H9 (cell line): ENCODE results near the gene SP6. TPM values are rescaled to one million over a fixed set of nuclear protein-coding genes. Genes with fewer than 3 reads are reported as not detected.

ENCODE experiments used
- DNase-seq: peaks from one replicate; pipeline ENCODE4 v3.0.0-alpha.2; 2017
- H2AFZ ChIP-seq: one replicate; pipeline ENCODE4 v1.6.1; 2013; ENCODE audit warnings: mild to moderate bottlenecking, low read length, control low read depth, moderate library complexity
- H2AK5ac ChIP-seq: 2 replicates; pipeline ENCODE4 v1.6.1; 2013; ENCODE audit warnings: low read length, control low read depth, mixed read lengths; ENCODE audit not compliant: insufficient read length
- H2BK120ac ChIP-seq: one replicate; pipeline ENCODE4 v1.6.1; 2013; ENCODE audit warnings: low read depth, mild to moderate bottlenecking, low read length, control low read depth, inconsistent platforms; ENCODE audit not compliant: poor library complexity, severe bottlenecking
- H2BK12ac ChIP-seq: 2 replicates; pipeline ENCODE4 v1.6.1; 2013; ENCODE audit warnings: low read length, control low read depth, mixed read lengths, low read depth; ENCODE audit not compliant: insufficient read length
- H2BK15ac ChIP-seq: 2 replicates; pipeline ENCODE4 v1.6.1; 2013; ENCODE audit warnings: low read depth, low read length, control low read depth
- H2BK20ac ChIP-seq: one replicate; pipeline ENCODE4 v1.6.1; 2013; ENCODE audit warnings: low read depth, mild to moderate bottlenecking, low read length, control low read depth, inconsistent platforms; ENCODE audit not compliant: poor library complexity, severe bottlenecking
- H2BK5ac ChIP-seq: 2 replicates; pipeline ENCODE4 v1.6.1; 2013; ENCODE audit warnings: low read length, control low read depth, mixed read lengths; ENCODE audit not compliant: insufficient read length
- H3K14ac ChIP-seq: 2 replicates; pipeline ENCODE4 v1.6.1; 2013; ENCODE audit warnings: low read length, control low read depth; ENCODE audit not compliant: insufficient read depth
- H3K18ac ChIP-seq: 2 replicates; pipeline ENCODE4 v1.6.1; 2013; ENCODE audit warnings: low read depth, mild to moderate bottlenecking, mixed read lengths, low read length, control low read depth; ENCODE audit not compliant: insufficient read length
- H3K23ac ChIP-seq: 2 replicates; pipeline ENCODE4 v1.6.1; 2013; ENCODE audit warnings: low read length, control low read depth, mixed read lengths, low read depth; ENCODE audit not compliant: insufficient read length
- H3K23me2 ChIP-seq: 2 replicates; pipeline ENCODE4 v1.6.1; 2013; ENCODE audit warnings: low read depth, mild to moderate bottlenecking, mixed read lengths, low read length, control low read depth; ENCODE audit not compliant: insufficient read length, poor library complexity, severe bottlenecking
- H3K27ac ChIP-seq: 2 replicates; pipeline ENCODE4 v1.5.1; 2013; ENCODE audit warnings: low read length, control low read depth, mixed read lengths, low read depth; ENCODE audit not compliant: insufficient read length
- H3K27me3 ChIP-seq: 2 replicates; pipeline ENCODE4 v1.6.1; 2013; ENCODE audit warnings: low read length, control low read depth, inconsistent platforms; ENCODE audit not compliant: insufficient read depth
- H3K4ac ChIP-seq: 2 replicates; pipeline ENCODE4 v1.6.1; 2013; ENCODE audit warnings: low read depth, mild to moderate bottlenecking, control low read depth, inconsistent platforms, low read length, moderate library complexity
- H3K4me1 ChIP-seq: 2 replicates; pipeline ENCODE4 v1.6.1; 2013; ENCODE audit warnings: low read length, control low read depth, inconsistent platforms; ENCODE audit not compliant: insufficient read depth
- H3K4me2 ChIP-seq: 2 replicates; pipeline ENCODE4 v1.6.1; 2013; ENCODE audit warnings: low read length, control low read depth, mixed read lengths; ENCODE audit not compliant: insufficient read length, insufficient read depth
- H3K56ac ChIP-seq: 2 replicates; pipeline ENCODE4 v1.6.1; 2013; ENCODE audit warnings: low read depth, mild to moderate bottlenecking, mixed read lengths, low read length, control low read depth; ENCODE audit not compliant: insufficient read length
- H3K79me1 ChIP-seq: 2 replicates; pipeline ENCODE4 v1.6.1; 2013; ENCODE audit warnings: low read depth, mild to moderate bottlenecking, moderate library complexity, low read length, control low read depth, inconsistent platforms; ENCODE audit not compliant: insufficient read depth, poor library complexity, severe bottlenecking
- H3K79me2 ChIP-seq: 2 replicates; pipeline ENCODE4 v1.6.1; 2013; ENCODE audit warnings: low read length, control low read depth, inconsistent platforms; ENCODE audit not compliant: insufficient read depth
- H3K9ac ChIP-seq: 2 replicates; pipeline ENCODE4 v1.6.1; 2013; ENCODE audit warnings: low read length, control low read depth, mixed read lengths; ENCODE audit not compliant: insufficient read length; ENCODE audit errors: extremely low read depth
- H3K9me3 ChIP-seq: one replicate; pipeline ENCODE4 v1.6.1; 2013; ENCODE audit warnings: low read depth, low read length, inconsistent platforms; ENCODE audit not compliant: control insufficient read depth
- H3T11ph ChIP-seq: one replicate; pipeline ENCODE4 v1.6.1; 2013; ENCODE audit warnings: mild to moderate bottlenecking, low read length, control low read depth, inconsistent platforms
- H4K20me1 ChIP-seq: one replicate; pipeline ENCODE4 v1.6.1; 2013; ENCODE audit not compliant: control insufficient read depth, insufficient read length, insufficient read depth
- H4K5ac ChIP-seq: 2 replicates; pipeline ENCODE4 v1.6.1; 2013; ENCODE audit warnings: low read depth, mild to moderate bottlenecking, mixed read lengths, low read length, control low read depth; ENCODE audit not compliant: insufficient read length
- H4K8ac ChIP-seq: replicated peaks from 2 replicates; pipeline ENCODE4 v1.6.1; 2013; ENCODE audit warnings: low read length, control low read depth, mixed read lengths, low read depth; ENCODE audit not compliant: insufficient read length
- H4K91ac ChIP-seq: 2 replicates; pipeline ENCODE4 v1.6.1; 2013; ENCODE audit warnings: low read depth, mild to moderate bottlenecking, moderate library complexity, mixed read lengths, low read length, control low read depth; ENCODE audit not compliant: insufficient read length
- H3K27ac Mint-ChIP-seq, 3 experiments: 2 replicates in 2 of 3; 3 replicates in 1 of 3; pipeline ENCODE4 v1.8.0; 2020 to 2021; ENCODE audit warnings: mixed read lengths in 3 of 3, mild to moderate bottlenecking in 1 of 3, moderate library complexity in 1 of 3
- H3K27me3 Mint-ChIP-seq: 2 replicates; pipeline ENCODE4 v1.8.0; 2021; ENCODE audit warnings: low read depth, mild to moderate bottlenecking, moderate library complexity, mixed read lengths
- H3K36me3 Mint-ChIP-seq, 3 experiments: 2 replicates in 2 of 3; 3 replicates in 1 of 3; pipeline ENCODE4 v1.8.0; 2020 to 2021; ENCODE audit warnings: low read depth in 3 of 3, mixed read lengths in 3 of 3; ENCODE audit not compliant: insufficient read depth in 1 of 3
- H3K4me1 Mint-ChIP-seq, 2 experiments: 2 replicates each; pipeline ENCODE4 v1.8.0; 2020; ENCODE audit warnings: mixed read lengths in 2 of 2
- H3K4me3 Mint-ChIP-seq, 2 experiments: 2 replicates in 1 of 2; 3 replicates in 1 of 2; pipeline ENCODE4 v1.8.0; 2020 to 2021; ENCODE audit warnings: mild to moderate bottlenecking in 2 of 2, mixed read lengths in 2 of 2, moderate library complexity in 1 of 2
- H3K9me3 Mint-ChIP-seq, 2 experiments: 2 replicates in 1 of 2; 3 replicates in 1 of 2; pipeline ENCODE4 v1.8.0; 2020; ENCODE audit warnings: mild to moderate bottlenecking in 2 of 2, mixed read lengths in 2 of 2, moderate library complexity in 1 of 2
- CTCF ChIP-seq: fragments of 200-600 bp; sonication (generic); conservative IDR thresholded peaks from 3 replicates; pipeline ENCODE4 v1.8.0; 2021; ENCODE audit warnings: antibody characterized with exemption, mild to moderate bottlenecking
- WGBS: extraction: QIAGEN DNeasy Blood & Tissue Kit; methylation state at CpG from one replicate; pipeline ENCODE4 v1.1.7; 2013; ENCODE audit warnings: missing lambda C conversion rate, low lambda C conversion rate, mixed read lengths; ENCODE audit not compliant: insufficient read length; ENCODE audit errors: extremely low coverage; 5-methylcytosine and 5-hydroxymethylcytosine counted together
- total RNA-seq: library from RNA; stranded (reverse); gene quantifications from 2 replicates; pipeline ENCODE4 v1.2.1, GENCODE V29; 2021

Gene SP6
- total RNA-seq, 1 experiment from 2014 or later = 0.90 TPM

GRCh38 chr17:47834756-47835155 is 16.2 kb downstream of the SP6 start:
- Histone ChIP-seq H3K4me1 (no peaks in the 10 kb centered on the region), H3K56ac (no peak overlapping the region), H2BK120ac (no peak overlapping the region), H3K9me3 (no peaks in the 10 kb centered on the region), H4K5ac (no peak overlapping the region), H3K79me1 (peaks cover 3% of the 10 kb centered on the region), H3K27me3 (no peaks in the 10 kb centered on the region), H3T11ph (no peak overlapping the region), H2BK15ac (no peak overlapping the region), H2AFZ (no peak overlapping the region), H4K91ac (no peak overlapping the region), H3K9ac (no peak overlapping the region), H2BK5ac (no peak overlapping the region), H3K4me2 (no peak overlapping the region), H3K27ac (no peak overlapping the region), H3K23ac (no peak overlapping the region), H4K20me1 (no peaks in the 10 kb centered on the region), H2AK5ac (no peak overlapping the region), H3K14ac (no peak overlapping the region), H3K79me2 (no peaks in the 10 kb centered on the region), H3K18ac (no peak overlapping the region), H3K4ac (no peak overlapping the region), H3K23me2 (peaks cover 10% of the 10 kb centered on the region), H4K8ac (no peak overlapping the region), H2BK20ac (no peak overlapping the region), H2BK12ac (no peak overlapping the region)
- TF ChIP-seq CTCF = no peak
- Mint-ChIP-seq H3K27me3 (peaks cover 2% of the 10 kb centered on the region; the same call in 1 of the 2 replicates), H3K36me3 (peaks cover 0 to 20% (median 13%) of the 10 kb centered on the region in 3 experiments; a peak in 6 of 7 replicates), H3K9me3 (no peaks in the 10 kb centered on the region; a peak in 1 of 5 replicates), H3K4me3 (no peak overlapping the region), H3K27ac (no peak overlapping the region; a peak in 1 of 7 replicates), H3K4me1 (peaks cover 8 to 15% of the 10 kb centered on the region in 2 experiments)
- no CpG with 5 or more reads among the region's 5 CpGs for WGBS
- no peak for DNase-seq
